ENCODE results near the gene GJD4. TPM values are rescaled to one million over a fixed set of nuclear protein-coding genes. Genes with fewer than 3 reads are reported as not detected.
A peak's percentile ranks its signal among the peaks of the same experiment; 100 is the strongest.

GJD4 gene
- total RNA-seq, 4 donors from 2014 or later: not detected

- intact Hi-C loops (cut with DNase I): loop anchor here (10.0 kb wide), 1 partner anchor 318 kb away; no protein-coding TSS in a partner anchor
- H3K4me1 ChIP-seq: peaks cover 0 to 18% (median 11%) of the 10 kb centered on the region in 3 donors
- H3K9me3 ChIP-seq: no peaks in the 10 kb centered on the region
- H3K27ac ChIP-seq: no peak overlapping the region
- peaks cover 0 to 64% (median 10%) of the 10 kb centered on the region in 3 donors for H3K36me3 ChIP-seq
- TF ChIP-seq, protein P1, sequence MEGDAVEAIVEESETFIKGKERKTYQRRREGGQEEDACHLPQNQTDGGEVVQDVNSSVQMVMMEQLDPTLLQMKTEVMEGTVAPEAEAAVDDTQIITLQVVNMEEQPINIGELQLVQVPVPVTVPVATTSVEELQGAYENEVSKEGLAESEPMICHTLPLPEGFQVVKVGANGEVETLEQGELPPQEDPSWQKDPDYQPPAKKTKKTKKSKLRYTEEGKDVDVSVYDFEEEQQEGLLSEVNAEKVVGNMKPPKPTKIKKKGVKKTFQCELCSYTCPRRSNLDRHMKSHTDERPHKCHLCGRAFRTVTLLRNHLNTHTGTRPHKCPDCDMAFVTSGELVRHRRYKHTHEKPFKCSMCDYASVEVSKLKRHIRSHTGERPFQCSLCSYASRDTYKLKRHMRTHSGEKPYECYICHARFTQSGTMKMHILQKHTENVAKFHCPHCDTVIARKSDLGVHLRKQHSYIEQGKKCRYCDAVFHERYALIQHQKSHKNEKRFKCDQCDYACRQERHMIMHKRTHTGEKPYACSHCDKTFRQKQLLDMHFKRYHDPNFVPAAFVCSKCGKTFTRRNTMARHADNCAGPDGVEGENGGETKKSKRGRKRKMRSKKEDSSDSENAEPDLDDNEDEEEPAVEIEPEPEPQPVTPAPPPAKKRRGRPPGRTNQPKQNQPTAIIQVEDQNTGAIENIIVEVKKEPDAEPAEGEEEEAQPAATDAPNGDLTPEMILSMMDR (IDR thresholded peaks at IDR 0.05): no peak
- no peak for TF ChIP-seq POLR2A (IDR thresholded peaks at IDR 0.05)
- H3K4me3 ChIP-seq: no peak overlapping the region
- no peak for DNase-seq
- 94 to 100% methylated on average over 1 of the region's 1 CpG for WGBS, 2 donors
- no peaks in the 10 kb centered on the region for H3K27me3 ChIP-seq
Observed at GRCh38 chr10:35562427-35562826, 42.7 kb upstream of the GJD4 start.

GRCh38 chr10:35563261-35563891 is 41.8 kb upstream of the GJD4 start:
- intact Hi-C loops (cut with DNase I): loop anchor here (10.0 kb wide), 1 partner anchor 319 kb away; no protein-coding TSS in a partner anchor
- no peaks in the 10 kb centered on the region for H3K9me3 ChIP-seq
- TF ChIP-seq, protein P1 (IDR thresholded peaks at IDR 0.05): peak; percentile 79 to 94 (median 88)
- TF ChIP-seq POLR2A (IDR thresholded peaks at IDR 0.05): no peak
- H3K36me3 ChIP-seq: peaks cover 6 to 65% (median 16%) of the 10 kb centered on the region in 3 donors
- H3K27me3 ChIP-seq: no peaks in the 10 kb centered on the region
- WGBS, 2 donors: 45 to 47% methylated on average over 13 of the region's 13 CpGs
- H3K4me3 ChIP-seq: no peak overlapping the region
- H3K27ac ChIP-seq: no peak overlapping the region
- peaks cover 0 to 18% (median 11%) of the 10 kb centered on the region in 3 donors for H3K4me1 ChIP-seq
- no peak for DNase-seq

- Histone ChIP-seq H3K27me3 (no peaks in the 10 kb centered on the region), H3K9me3 (no peaks in the 10 kb centered on the region), H3K27ac (peak overlapping the region in 2 of 4 donors; percentile 11 to 34), H3K36me3 (peaks cover 6 to 73% (median 16%) of the 10 kb centered on the region in 3 donors), H3K4me1 (peaks cover 0 to 18% (median 11%) of the 10 kb centered on the region in 3 donors), H3K4me3 (no peak overlapping the region)
- TF ChIP-seq, protein P1 (IDR thresholded peaks at IDR 0.05): no peak
- no peak for TF ChIP-seq POLR2A (IDR thresholded peaks at IDR 0.05)
- intact Hi-C loops (cut with DNase I): loop anchor here (10.0 kb wide), 1 partner anchor 320 kb away; no protein-coding TSS in a partner anchor
- no peak for DNase-seq
- 75 to 100% methylated on average over 2 of the region's 6 CpGs for WGBS, 2 donors
Observed at GRCh38 chr10:35564341-35564968, 40.7 kb upstream of the GJD4 start.

GRCh38 chr10:35565602-35566081 is 39.5 kb upstream of the GJD4 start:
- no peak for DNase-seq

More at GRCh38 chr10:35565602-35566081, 39.5 kb upstream of the GJD4 start:
- Histone ChIP-seq H3K4me3 (no peak overlapping the region), H3K4me1 (peaks cover 0 to 18% (median 11%) of the 10 kb centered on the region in 3 donors), H3K36me3 (peaks cover 6 to 73% (median 16%) of the 10 kb centered on the region in 3 donors), H3K27me3 (no peaks in the 10 kb centered on the region), H3K9me3 (no peaks in the 10 kb centered on the region), H3K27ac (no peak overlapping the region)
- WGBS, 2 donors: 73 to 79% methylated on average over 3 to 6 of the region's 8 CpGs
- no peak for TF ChIP-seq POLR2A (IDR thresholded peaks at IDR 0.05)
- TF ChIP-seq, protein P1 (IDR thresholded peaks at IDR 0.05): no peak
- intact Hi-C loops (cut with DNase I): loop anchor here (10.0 kb wide), 1 partner anchor 321 kb away; no protein-coding TSS in a partner anchor

Data from esophagus squamous epithelium (tissue), 5 donors.